Endothelial cell of umbilical vein (primary cell): ENCODE data around the gene LYSMD3. TPM values are rescaled to one million over a fixed set of nuclear protein-coding genes. Genes with fewer than 3 reads are reported as not detected.

ENCODE experiments used
- BruUV-seq: library from RNA; stranded (reverse); fragments of 400-500 nt; replicated peaks from 2 replicates; lab custom pipeline; 2021; lab: Mats Ljungman, UMichigan
- CTCF ChIA-PET: fragments of 300-600, 350-600 bp; sonication (Branson Sonifier 250); formaldehyde crosslinking; loops from one replicate; lab custom pipeline; 2021; ENCODE audit warnings: antibody characterized with exemption, inconsistent platforms; lab: Charles Lee
- POLR2A ChIA-PET: fragments of 300-600, 350-600 bp; sonication (Branson Sonifier 250); formaldehyde crosslinking; loops from one replicate; lab custom pipeline; 2021; ENCODE audit warnings: antibody characterized with exemption, inconsistent platforms; lab: Charles Lee
- DNase-seq: peaks from one replicate; pipeline ENCODE4 v3.0.0-alpha.2; 2011; ENCODE audit warnings: low read depth, low spot score
- FAIRE-seq: peaks from 2 replicates; lab custom pipeline; 2011; peaks lifted over from hg19 to GRCh38; lab: Jason Lieb, UNC
- H2AFZ ChIP-seq: 2 replicates; pipeline ENCODE4 v1.6.0; 2012; ENCODE audit warnings: low read depth, low read length, control low read depth, inconsistent platforms
- H3K27ac ChIP-seq: 2 replicates; pipeline ENCODE4 v1.5.1; 2011; ENCODE audit warnings: low read depth, mild to moderate bottlenecking, control low read depth, low read length, moderate library complexity; ENCODE audit not compliant: insufficient read depth
- H3K27me3 ChIP-seq, 2 experiments: 2 replicates each; pipeline versions ENCODE4 v1.6.0 to v1.6.1; 2011; ENCODE audit warnings: low read length in 2 of 2, mixed read lengths in 1 of 2; ENCODE audit not compliant: control insufficient read depth in 2 of 2, insufficient read depth in 2 of 2
- H3K36me3 ChIP-seq, 2 experiments: 2 replicates in 1 of 2; 3 replicates in 1 of 2; pipeline ENCODE4 v1.5.1; 2011; ENCODE audit warnings: low read length in 2 of 2, mild to moderate bottlenecking in 1 of 2, moderate library complexity in 1 of 2; ENCODE audit not compliant: control insufficient read depth in 2 of 2, insufficient read depth in 2 of 2; ENCODE audit errors: extremely low read depth in 1 of 2
- H3K4me1 ChIP-seq: 3 replicates; pipeline ENCODE4 v1.5.1; 2011; ENCODE audit warnings: mild to moderate bottlenecking, low read length; ENCODE audit not compliant: control insufficient read depth, insufficient read depth; ENCODE audit errors: extremely low read depth
- H3K4me2 ChIP-seq: 2 replicates; pipeline ENCODE4 v1.6.1; 2011; ENCODE audit warnings: low read length, control low read depth, mixed read lengths; ENCODE audit not compliant: insufficient read depth
- H3K4me3 ChIP-seq, 3 experiments: fragments of 200-600 bp in 1 of 3; sonication (generic), shearing (Covaris generic) in 1 of 3; replicated peaks in 1 of 3; 2 replicates each; pipeline ENCODE4 v1.5.1; 2011 to 2016; ENCODE audit warnings: control low read depth in 3 of 3, low read length in 3 of 3, mild to moderate bottlenecking in 2 of 3, inconsistent platforms in 1 of 3, low read depth in 1 of 3, moderate library complexity in 1 of 3; ENCODE audit not compliant: insufficient read depth in 1 of 3
- H3K79me2 ChIP-seq: 2 replicates; pipeline ENCODE4 v1.6.0; 2012; ENCODE audit warnings: low read length, inconsistent platforms; ENCODE audit not compliant: control insufficient read depth, insufficient read depth
- H3K9ac ChIP-seq: replicated peaks from 2 replicates; pipeline ENCODE3; 2011; ENCODE audit warnings: low read length, control low read depth; ENCODE audit not compliant: insufficient read depth; ENCODE audit errors: extremely low read depth
- H3K9me1 ChIP-seq: replicated peaks from 3 replicates; pipeline ENCODE4 v1.6.0; 2011; ENCODE audit warnings: mild to moderate bottlenecking, low read length; ENCODE audit not compliant: control insufficient read depth, insufficient read depth; ENCODE audit errors: extremely low read depth
- H3K9me3 ChIP-seq: replicated peaks from 2 replicates; pipeline ENCODE4 v1.5.1; 2012; ENCODE audit warnings: low read length, inconsistent platforms; ENCODE audit not compliant: control insufficient read depth, insufficient read depth
- H4K20me1 ChIP-seq: replicated peaks from 2 replicates; pipeline ENCODE3; 2011; ENCODE audit warnings: mild to moderate bottlenecking, low read length; ENCODE audit not compliant: control insufficient read depth, insufficient read depth; ENCODE audit errors: extremely low read depth
- CTCF ChIP-seq, 2 donors: IDR thresholded peaks; 1 replicate in 1 of 2; 2 replicates in 1 of 2; pipeline ENCODE4 v1.5.1; 2011; ENCODE audit warnings: low read length in 2 of 2, mild to moderate bottlenecking in 2 of 2, moderate library complexity in 2 of 2, control low read depth in 1 of 2, inconsistent platforms in 1 of 2, low read depth in 1 of 2; ENCODE audit not compliant: insufficient read depth in 1 of 2; ENCODE audit errors: extremely low read depth in 1 of 2
- EZH2 ChIP-seq: IDR thresholded peaks from 2 replicates; pipeline ENCODE4 v1.6.1; 2012; ENCODE audit warnings: borderline replicate concordance, low read depth, mild to moderate bottlenecking, moderate library complexity, low read length, inconsistent platforms; ENCODE audit not compliant: severe bottlenecking
- FOS ChIP-seq: IDR thresholded peaks from 2 replicates; pipeline ENCODE4 v1.6.1; 2011; ENCODE audit warnings: mild to moderate bottlenecking, low read length, moderate library complexity, borderline replicate concordance; ENCODE audit not compliant: insufficient read depth
- GATA2 ChIP-seq: IDR thresholded peaks from 2 replicates; pipeline ENCODE4 v1.7.0; 2011; ENCODE audit warnings: low read depth, mild to moderate bottlenecking, moderate library complexity, mixed read lengths, low read length; ENCODE audit not compliant: insufficient read length, insufficient read depth
- JUN ChIP-seq: IDR thresholded peaks from 2 replicates; pipeline ENCODE4 v1.6.1; 2011; ENCODE audit warnings: borderline replicate concordance, low read depth; ENCODE audit not compliant: insufficient read length, insufficient read depth
- MYC ChIP-seq: IDR thresholded peaks from one replicate; pipeline ENCODE4 v1.6.1; 2011; ENCODE audit warnings: mild to moderate bottlenecking, low read depth, low read length
- POLR2A ChIP-seq: IDR thresholded peaks from 2 replicates; pipeline ENCODE4 v1.6.1; 2012; ENCODE audit warnings: low read depth, mild to moderate bottlenecking, control low read depth, low read length
- POLR2AphosphoS5 ChIP-seq: IDR thresholded peaks from 2 replicates; pipeline ENCODE4 v1.6.1; 2012; ENCODE audit warnings: low read depth, mild to moderate bottlenecking, control low read depth, low read length, moderate library complexity; ENCODE audit not compliant: insufficient read depth
- dilution Hi-C: fragments of 300-500 bp; cut with MboI; formaldehyde crosslinking; loops from one replicate; pipeline ENCODE4 v1.15.0; 2019; ENCODE audit warnings: low sequenced_read_pairs; ENCODE audit not compliant: extremely low pct_ligation_motif_present
- intact Hi-C: fragments of 100-400 bp; cut with micrococcal nuclease; formaldehyde crosslinking; loops from one replicate; pipeline ENCODE4 v1.10.0; 2022
- polyA plus RNA-seq, 4 experiments: library from polyadenylated mRNA; depleted of rRNA in 3 of 4; stranded (reverse) in 3 of 4; unstranded in 1 of 4; fragments of >200 nt; gene quantifications; 2 replicates each; pipeline versions ENCODE4 v1.2.1 to v1.2.3, GENCODE V29; 2011 to 2012; ENCODE audit warnings: missing spikeins in 1 of 4
- total RNA-seq: library from RNA; stranded (reverse); gene quantifications from 2 replicates; pipeline ENCODE4 v1.2.3, GENCODE V29; 2021
- TF ChIP-seq, protein P1 (sequence below): IDR thresholded peaks from 2 replicates; pipeline ENCODE4 v1.6.1; 2011; ENCODE audit not compliant: insufficient read depth, insufficient read length

LYSMD3 gene
- total and polyA plus RNA-seq, 2 donors (not counting 3 experiments of a cell fraction or from before 2014, with no cell fraction given): 6.0 to 21.3 TPM

DNA sequence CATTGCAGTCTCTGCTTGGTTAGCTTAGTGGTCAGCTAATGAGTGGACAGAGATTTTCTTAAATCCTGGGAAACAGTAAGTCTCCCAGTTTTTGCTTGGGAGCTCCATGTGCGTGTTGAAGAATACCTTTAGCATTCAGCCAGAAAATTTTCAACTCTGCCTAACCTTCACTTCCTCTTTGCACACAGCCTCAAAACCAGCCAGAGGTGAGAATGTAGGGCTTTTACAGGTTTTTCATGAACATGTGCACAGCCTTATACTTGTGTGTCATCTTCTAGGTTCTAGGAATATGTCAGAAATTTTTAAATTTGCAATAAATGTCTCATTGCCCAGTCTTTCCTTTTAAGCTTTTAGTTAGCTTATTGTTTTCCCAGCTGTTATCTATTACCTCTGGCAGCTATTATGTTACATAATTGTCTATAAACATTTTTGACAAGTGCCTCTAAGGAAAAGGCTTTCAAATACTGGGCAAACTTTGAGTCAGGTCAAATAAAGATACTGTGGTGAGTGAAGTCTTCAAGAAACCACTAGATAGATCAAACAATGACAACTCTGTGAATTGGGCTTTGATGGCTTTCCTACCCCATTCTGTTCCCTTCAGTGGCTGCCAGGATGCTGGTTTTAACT, 41.9 kb upstream of the LYSMD3 start:
- dilution Hi-C loops (no loop called here), intact Hi-C loops (no loop called here)
- BruUV-seq: no TSS peak
- H3K36me3 ChIP-seq: no peaks in the 10 kb centered on the region
- H3K4me1 ChIP-seq: no peaks in the 10 kb centered on the region
- TF ChIP-seq CTCF (IDR thresholded peaks at IDR 0.05; ENCODE audit: extremely low read depth in 1 of 2, insufficient read depth in 1 of 2, low read depth in 1 of 2, low read length in 2 of 2) (no peak), MYC (no peak), EZH2 (no peak)
- no peak overlapping the region for H3K27ac ChIP-seq
- H2AFZ ChIP-seq: no peak overlapping the region
- H4K20me1 ChIP-seq: no peaks in the 10 kb centered on the region
- no peaks in the 10 kb centered on the region for H3K79me2 ChIP-seq
- H3K4me2 ChIP-seq: no peak overlapping the region
- no peak overlapping the region for H3K4me3 ChIP-seq
- peaks cover 3 to 14% of the 10 kb centered on the region in 2 experiments for H3K27me3 ChIP-seq
- DNase-seq: no peak
- H3K9me3 ChIP-seq: no peaks in the 10 kb centered on the region
- ChIA-PET CTCF (interaction anchor here (0.8 kb wide), 1 partner anchor 131 kb away, joined by 3 read pairs; no protein-coding TSS in a partner anchor), POLR2A (no interaction called here)
- H3K9me1 ChIP-seq: no peaks in the 10 kb centered on the region
- no peak overlapping the region for H3K9ac ChIP-seq
- FAIRE-seq: no peak

- Histone ChIP-seq H3K79me2 (no peaks in the 10 kb centered on the region), H3K9ac (no peak overlapping the region), H3K27ac (no peak overlapping the region), H2AFZ (no peak overlapping the region), H3K36me3 (no peaks in the 10 kb centered on the region), H3K9me1 (no peaks in the 10 kb centered on the region), H3K27me3 (peaks cover 3 to 14% of the 10 kb centered on the region in 2 experiments), H3K4me1 (no peaks in the 10 kb centered on the region), H3K4me2 (no peak overlapping the region), H3K9me3 (no peaks in the 10 kb centered on the region), H3K4me3 (no peak overlapping the region), H4K20me1 (no peaks in the 10 kb centered on the region)
- intact Hi-C loops: no loop called here
- no peak for TF ChIP-seq POLR2A
- TF ChIP-seq, protein P1, sequence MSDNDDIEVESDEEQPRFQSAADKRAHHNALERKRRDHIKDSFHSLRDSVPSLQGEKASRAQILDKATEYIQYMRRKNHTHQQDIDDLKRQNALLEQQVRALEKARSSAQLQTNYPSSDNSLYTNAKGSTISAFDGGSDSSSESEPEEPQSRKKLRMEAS: no peak
- no peak for TF ChIP-seq POLR2AphosphoS5
- TF ChIP-seq MYC: no peak
- TF ChIP-seq GATA2: no peak
- no peak for TF ChIP-seq JUN
- no peak for TF ChIP-seq FOS
- no peak for TF ChIP-seq EZH2
- TF ChIP-seq CTCF (IDR thresholded peaks at IDR 0.05; ENCODE audit: extremely low read depth in 1 of 2, insufficient read depth in 1 of 2, low read depth in 1 of 2, low read length in 2 of 2): no peak
- POLR2A ChIA-PET: no interaction called here
- CTCF ChIA-PET: interaction anchor here (0.8 kb wide), 1 partner anchor 130 kb away, joined by 3 read pairs; no protein-coding TSS in a partner anchor
- DNase-seq (no peak), FAIRE-seq (no peak)
- no TSS peak for BruUV-seq
- dilution Hi-C loops: no loop called here
Measured at GRCh38 chr5:90570034-90570433, 40.6 kb upstream of the LYSMD3 start.
